ENCODE data around the gene RCSD1.

Gene RCSD1

DNA sequence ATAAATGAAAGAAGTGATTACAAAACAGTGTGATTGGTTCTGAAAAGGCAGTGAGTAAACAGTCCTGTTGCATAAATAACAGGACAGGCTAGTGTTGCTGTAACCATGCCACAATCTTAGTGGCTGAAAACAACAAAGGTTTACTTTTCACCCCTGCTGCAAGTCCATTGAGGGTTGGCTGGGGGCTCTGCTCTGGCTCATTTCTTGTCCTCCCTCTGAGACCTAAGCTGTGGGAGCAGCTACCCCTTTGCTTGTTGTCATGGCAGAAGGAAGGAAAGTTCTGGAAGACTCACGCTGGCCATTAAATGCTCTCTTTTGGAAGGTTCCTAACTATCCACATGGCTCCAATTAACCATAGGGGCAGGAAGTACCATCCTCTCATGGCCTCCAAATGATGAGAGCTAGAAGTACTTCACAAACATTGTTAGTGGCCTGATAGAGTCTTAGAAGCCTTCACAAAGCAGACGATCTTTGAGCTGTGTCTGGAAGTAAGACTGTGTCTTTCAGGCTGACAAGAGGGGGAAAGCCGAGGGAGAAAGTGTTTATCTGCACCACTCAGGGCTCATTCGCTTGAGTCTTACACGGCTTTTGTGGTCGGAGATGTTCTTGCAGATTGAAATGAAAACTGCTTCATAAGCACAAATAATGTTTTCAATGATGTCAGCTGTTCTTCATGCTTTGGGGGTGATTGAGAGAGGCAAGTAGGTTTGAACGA is 11.9 kb downstream of the RCSD1 start:
- no peak for DNase-seq (ENCODE audit: low spot score)

DNA sequence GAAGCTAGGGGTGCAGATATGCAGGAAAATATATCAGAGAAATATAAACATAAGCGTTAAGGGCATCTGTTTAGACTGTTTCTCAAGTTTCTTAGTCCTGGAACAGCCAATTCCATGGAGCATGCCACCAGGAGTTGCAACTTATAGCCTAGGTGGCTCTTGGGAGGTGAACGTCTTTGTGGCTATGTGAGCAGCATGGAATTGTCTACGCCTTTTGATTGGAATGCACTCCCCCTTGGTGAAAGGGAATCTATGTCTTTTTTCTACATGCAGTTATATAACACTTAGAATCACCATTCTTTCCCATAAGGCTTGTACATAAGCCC is 12.4 kb downstream of the RCSD1 start:
- DNase-seq (ENCODE audit: low spot score) = no peak

- no peak for DNase-seq (ENCODE audit: low spot score)
Observed at GRCh38 chr1:167643441-167643840, 13.4 kb downstream of the RCSD1 start.

GRCh38 chr1:167644551-167644950 is 14.5 kb downstream of the RCSD1 start:
- DNase-seq (ENCODE audit: low spot score) = no peak

DNA sequence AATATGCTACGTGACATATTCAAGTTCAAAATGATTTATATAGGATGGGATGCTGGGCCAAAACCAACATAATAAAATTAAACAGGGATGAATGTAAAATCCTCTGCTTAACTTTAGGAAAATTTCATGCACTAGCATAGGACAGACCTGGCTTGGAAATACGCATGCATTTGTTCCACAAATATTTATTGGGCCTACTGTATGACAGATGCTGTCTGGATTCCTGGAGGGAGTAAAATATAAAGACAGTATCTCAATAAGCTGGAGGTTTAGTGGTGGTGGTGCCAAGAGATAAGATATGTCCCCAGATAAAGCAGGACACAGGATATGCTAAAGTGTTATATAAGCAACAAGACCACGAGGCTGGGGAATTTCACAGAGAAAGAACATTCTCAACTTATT is 15.1 kb downstream of the RCSD1 start:
- DNase-seq (ENCODE audit: low spot score) = no peak

DNA sequence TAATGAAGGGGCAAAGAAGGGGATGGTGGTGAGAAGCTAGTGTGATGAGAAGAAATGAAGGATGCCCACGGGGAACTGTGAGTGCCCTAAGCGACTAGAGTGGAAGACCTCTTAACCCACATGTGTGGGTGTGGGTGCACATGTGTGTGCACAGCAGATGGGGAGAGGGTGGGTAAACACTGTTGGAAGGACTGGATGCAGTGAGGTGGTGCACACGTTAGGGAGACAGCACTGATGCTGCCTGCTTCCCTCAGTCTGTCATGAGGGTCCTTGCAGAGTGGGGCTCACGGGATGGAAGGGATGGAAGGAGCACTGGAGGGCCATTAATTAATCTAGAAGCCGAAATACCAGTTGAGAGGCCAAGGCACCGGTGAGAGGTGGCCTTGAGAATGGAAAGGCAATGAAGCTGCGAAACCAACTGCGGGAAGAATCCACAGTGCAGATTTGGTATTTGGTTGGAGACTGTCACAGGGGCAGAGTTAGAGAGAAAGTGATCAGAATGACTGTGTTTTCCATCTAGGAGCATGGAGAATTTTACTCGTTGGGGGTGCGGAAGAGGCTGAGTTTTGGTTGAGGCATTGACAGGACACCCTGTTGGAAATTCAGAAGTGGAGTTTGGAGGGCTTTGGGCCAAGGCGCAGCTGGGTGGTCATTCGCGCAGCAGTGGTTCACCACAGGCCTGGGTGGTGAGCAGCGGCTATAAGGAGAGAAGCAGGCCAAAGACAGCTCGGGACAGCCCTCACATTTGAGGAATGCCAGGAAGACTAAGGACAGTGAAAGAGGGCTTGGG is 15.8 kb downstream of the RCSD1 start:
- DNase-seq (ENCODE audit: low spot score) = no peak

GRCh38 chr1:167648252-167648849 is 18.3 kb downstream of the RCSD1 start:
- no peak for DNase-seq (ENCODE audit: low spot score)

DNA sequence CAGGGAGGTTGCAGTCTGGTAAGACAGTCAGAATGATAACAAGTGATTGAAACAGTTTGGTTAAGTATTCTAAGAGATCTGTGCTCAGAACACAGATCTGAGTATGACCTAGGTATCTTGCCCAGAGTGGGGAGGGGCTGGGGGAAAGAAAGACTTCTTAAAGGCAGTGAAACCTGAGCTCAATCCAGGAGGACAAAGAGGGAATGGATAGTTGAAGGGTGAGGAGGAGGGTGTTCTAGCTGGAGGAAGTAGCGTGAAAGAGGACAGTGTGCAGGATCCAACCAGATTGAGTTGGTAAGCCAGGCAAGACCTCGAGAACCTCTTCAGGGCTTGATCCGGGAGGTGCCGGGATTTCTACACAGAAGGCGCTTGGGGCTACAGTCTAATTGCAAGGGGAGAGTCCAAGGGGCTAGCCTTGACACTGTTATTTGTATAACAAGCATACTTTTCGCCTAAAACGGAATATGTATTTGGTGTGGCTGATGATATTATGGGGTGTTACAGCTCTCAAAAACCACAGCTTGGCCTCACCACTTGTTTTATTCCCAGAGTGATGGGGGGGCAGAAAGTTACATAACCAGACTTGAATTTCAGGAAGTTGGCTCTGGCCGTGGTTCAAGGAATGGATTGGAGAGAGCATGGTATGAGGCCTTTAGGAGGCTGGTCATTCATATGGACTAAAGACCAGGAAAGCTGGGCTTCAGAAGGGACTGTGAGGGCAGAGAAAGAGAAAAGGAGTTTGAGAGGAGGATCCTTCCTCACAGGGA is 19.1 kb downstream of the RCSD1 start:
- DNase-seq (ENCODE audit: low spot score) = no peak

- DNase-seq (ENCODE audit: low spot score) = no peak
Observed at GRCh38 chr1:167650269-167651160, 20.5 kb downstream of the RCSD1 start.

DNA sequence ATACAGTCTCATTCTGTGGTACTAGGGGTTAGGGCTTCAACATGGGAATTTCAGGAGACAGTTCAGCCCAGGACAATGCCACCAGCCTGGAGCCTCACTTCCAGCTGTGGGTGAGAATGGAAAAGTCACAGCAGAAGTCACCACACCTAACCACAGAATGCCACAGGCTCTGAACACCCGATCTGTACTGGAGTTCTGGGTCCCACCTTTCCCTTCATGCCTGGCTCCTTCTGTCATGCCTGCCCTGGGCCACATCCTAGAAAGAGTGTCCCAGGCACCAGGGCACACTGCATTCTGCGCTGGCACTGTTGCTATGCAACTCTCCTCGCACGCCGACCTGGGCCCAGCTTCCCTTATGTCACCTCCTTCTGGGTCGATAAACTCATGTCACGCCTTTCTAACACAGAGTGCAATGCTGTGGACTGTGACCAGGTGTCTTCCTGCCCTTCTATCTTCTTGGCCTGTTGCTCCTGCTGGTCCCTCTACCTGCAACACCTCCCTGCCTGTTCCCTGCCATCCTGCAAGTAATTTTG is 21.2 kb downstream of the RCSD1 start:
- no peak for DNase-seq (ENCODE audit: low spot score)

DNA sequence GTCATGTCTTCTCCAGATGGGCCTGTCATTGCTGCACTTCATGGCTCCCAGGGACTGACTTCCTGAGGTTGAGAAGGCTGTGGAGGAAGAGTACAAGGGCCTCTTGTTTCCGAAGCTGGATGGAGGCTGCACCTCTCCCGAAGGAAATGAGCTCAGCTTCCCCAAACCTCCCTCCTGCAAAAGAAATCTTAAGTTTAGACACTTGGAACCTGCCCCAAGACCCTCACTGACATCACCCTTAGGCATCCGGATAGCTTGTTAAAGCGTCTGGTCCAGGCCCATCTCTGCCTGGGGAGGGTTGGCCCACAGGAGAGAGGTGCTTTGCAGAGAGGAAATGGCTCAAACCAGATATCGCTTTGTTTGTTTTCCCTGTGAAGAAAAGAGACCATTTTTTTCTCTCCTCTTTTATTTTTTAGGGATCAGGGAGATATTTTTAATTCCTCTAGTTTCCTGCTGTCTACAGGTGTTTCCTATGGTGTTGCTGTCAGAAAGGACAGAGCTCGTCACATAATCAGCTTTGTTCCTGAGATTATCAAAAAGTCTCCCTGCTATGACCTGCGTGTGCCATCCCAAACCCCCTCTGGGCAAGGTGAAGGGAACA is 25.0 kb downstream of the RCSD1 start:
- DNase-seq (ENCODE audit: low spot score) = no peak

DNA sequence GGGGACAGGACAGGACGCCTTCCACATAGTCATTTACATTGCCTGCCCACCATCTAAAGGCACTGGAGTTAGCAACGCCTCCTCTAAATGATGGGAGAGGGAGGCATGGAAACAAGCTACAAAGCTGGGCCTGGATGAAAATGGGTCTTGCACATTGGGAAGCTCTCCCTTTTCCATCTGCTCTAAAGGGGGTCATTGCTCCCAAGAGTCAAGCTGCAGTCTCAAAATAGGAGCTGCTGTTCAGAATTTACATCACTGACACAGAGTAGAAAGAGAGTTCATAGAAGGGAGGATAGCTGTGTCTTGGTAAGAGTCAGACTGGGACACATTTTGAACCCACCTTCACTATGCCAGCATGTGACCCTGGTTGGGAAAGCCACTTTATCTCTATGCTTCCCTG is 26.6 kb downstream of the RCSD1 start:
- DNase-seq (ENCODE audit: low spot score) = no peak

GRCh38 chr1:167658574-167659328 is 28.7 kb downstream of the RCSD1 start:
- no peak for DNase-seq (ENCODE audit: low spot score)

- no peak for DNase-seq (ENCODE audit: low spot score)
Observed at GRCh38 chr1:167659450-167659849, 29.4 kb downstream of the RCSD1 start.

DNA sequence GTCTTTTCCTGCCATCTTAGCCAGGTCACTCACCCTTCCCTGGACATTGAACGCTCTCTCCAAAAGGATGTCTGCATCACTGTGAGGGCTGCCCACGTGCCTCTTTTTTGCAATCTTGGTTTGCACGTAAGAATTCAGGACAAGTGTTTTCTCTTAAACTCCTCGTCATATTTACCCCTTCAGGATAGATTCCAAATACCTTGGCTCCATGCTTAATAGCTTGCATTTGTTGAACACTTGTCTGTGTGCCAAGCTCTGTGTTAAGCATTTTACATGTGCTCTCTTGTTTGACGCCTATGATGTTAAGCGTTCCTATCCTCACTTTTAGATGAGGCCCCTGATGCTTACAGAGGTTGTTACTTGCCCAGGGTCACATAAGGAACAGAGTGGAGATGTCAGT is 29.8 kb downstream of the RCSD1 start:
- DNase-seq (ENCODE audit: low spot score) = no peak

DNA sequence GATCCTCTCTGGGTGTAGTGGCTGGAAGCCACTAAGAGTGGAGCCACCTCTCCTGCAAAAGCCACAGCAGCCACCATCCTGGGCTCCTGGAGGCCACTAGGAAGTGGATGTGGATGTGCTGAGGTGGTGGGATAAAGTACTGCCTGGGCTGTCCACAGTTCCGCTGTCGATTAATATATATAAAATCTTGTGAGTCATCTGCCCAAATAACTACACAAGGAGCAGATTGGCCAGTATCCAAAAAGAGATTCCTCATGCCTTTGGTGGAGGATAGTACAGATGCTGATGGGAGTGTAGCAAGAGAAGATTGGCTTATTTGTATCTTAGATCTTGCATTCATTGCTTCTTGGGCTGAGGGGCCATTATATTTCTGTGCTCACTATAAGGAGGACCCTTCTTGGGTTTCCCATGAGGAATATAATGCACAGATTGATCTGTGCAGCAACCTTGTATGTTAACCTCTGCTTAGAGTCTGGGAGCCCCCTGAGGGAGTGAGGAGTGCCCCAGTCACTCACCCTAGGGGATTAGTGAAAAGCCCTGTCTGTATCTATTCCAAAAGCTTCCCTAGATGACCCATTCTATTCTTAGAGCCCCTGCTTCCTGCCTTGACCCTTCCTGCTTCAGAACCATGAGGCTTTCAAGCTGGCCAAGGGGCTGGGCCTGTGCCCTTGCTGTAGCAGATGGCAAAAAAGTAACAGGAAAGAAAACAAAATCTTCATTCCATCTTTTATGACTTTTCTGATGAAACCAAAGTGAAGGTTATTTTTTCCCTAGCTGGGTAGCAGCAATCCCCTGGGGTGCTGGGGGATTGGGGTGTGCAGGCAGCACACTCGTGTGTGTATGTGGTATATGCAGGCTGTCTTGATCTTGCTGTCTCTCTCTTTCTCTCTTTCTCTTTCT is 31.7 kb downstream of the RCSD1 start:
- no peak for DNase-seq (ENCODE audit: low spot score)

DNA sequence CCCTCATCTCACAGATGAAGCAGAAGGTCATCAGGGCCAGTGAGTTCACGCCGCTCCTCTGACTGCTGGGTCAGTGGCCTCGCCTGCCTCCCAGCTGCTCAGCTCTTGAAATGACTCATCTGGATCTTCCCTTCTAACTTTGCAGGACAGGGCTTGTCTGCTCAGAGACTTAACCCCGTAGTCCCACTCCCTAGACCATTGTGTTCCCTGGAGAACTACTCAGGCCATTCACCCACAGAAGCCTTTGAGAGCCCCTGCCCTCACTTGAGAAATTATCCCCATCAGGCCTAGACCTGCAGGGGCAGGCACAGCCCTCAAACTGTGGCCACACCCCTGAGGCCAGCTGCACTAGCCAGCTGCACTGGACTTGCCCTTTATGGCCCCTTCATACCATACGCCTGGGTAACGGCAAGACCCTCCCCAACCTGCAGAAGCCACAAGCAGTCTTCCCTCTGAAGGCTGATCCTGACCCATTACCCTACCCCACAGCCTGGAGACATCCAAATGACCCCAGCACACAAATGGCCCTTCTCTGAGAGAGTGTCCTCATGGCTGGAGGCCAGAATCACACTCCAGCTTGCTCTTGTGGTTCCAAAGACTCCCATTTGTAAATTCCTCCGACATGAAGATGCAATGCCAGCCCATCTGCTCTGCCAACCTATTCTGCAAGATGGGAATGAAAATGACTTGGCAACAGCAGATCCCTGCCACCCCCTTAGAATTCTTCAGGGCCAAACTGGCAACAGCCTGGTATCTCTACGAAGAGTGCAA is 33.2 kb downstream of the RCSD1 start:
- no peak for DNase-seq (ENCODE audit: low spot score)

- no peak for DNase-seq (ENCODE audit: low spot score)
Observed at GRCh38 chr1:167665469-167665868, 35.4 kb downstream of the RCSD1 start.

Measured in iPS-NIHi11 (cell line).